CD8-positive, alpha-beta memory T cell (primary cell): Measurements from ENCODE around the gene PLXNB2. TPM values are rescaled to one million over a fixed set of nuclear protein-coding genes. Genes with fewer than 3 reads are reported as not detected.

ENCODE experiments used
- CTCF ChIA-PET: fragments of 350-600 bp; sonication (Branson Sonifier 250); formaldehyde crosslinking; loops from one replicate; lab custom pipeline; 2021; ENCODE audit warnings: antibody characterized with exemption; lab: Charles Lee
- POLR2A ChIA-PET: fragments of 350-600 bp; sonication (Branson Sonifier 250); formaldehyde crosslinking; loops from one replicate; lab custom pipeline; 2021; ENCODE audit warnings: antibody characterized with exemption; lab: Charles Lee
- DNase-seq, 5 donors: peaks; one replicate each; pipeline versions ENCODE4 v3.0.0 to v3.0.0-alpha.2; 2020 to 2022; ENCODE audit warnings: mixed read lengths in 1 of 5
- H3K27ac ChIP-seq: one replicate; pipeline ENCODE4 v1.7.0; 2013; ENCODE audit warnings: low read depth, mild to moderate bottlenecking, low read length, moderate library complexity
- H3K27me3 ChIP-seq: 2 replicates; pipeline ENCODE4 v1.7.0; 2013; ENCODE audit warnings: low read length, mild to moderate bottlenecking; ENCODE audit not compliant: insufficient read depth, poor library complexity, severe bottlenecking
- H3K36me3 ChIP-seq: 2 replicates; pipeline ENCODE4 v1.7.0; 2013; ENCODE audit warnings: mild to moderate bottlenecking, low read length, moderate library complexity; ENCODE audit not compliant: insufficient read depth
- H3K4me1 ChIP-seq: 2 replicates; pipeline ENCODE4 v1.7.0; 2013; ENCODE audit warnings: mild to moderate bottlenecking, low read length, moderate library complexity; ENCODE audit not compliant: insufficient read depth
- H3K4me3 ChIP-seq: 2 replicates; pipeline ENCODE4 v1.7.0; 2013; ENCODE audit warnings: mild to moderate bottlenecking, low read length
- H3K9me3 ChIP-seq: 2 replicates; pipeline ENCODE4 v1.7.0; 2013; ENCODE audit warnings: mild to moderate bottlenecking, low read length
- H3K27ac Mint-ChIP-seq, 8 donors: one replicate each; pipeline ENCODE4 v1.8.0; 2020 to 2021; ENCODE audit warnings: mixed read lengths in 8 of 8, mild to moderate bottlenecking in 6 of 8, inconsistent platforms in 3 of 8, moderate library complexity in 3 of 8
- H3K27me3 Mint-ChIP-seq, 2 donors: one replicate each; pipeline ENCODE4 v1.8.0; 2020 to 2021; ENCODE audit warnings: mixed read lengths in 2 of 2, mild to moderate bottlenecking in 1 of 2, moderate library complexity in 1 of 2
- H3K36me3 Mint-ChIP-seq, 3 donors: one replicate each; pipeline ENCODE4 v1.8.0; 2020 to 2021; ENCODE audit warnings: mixed read lengths in 3 of 3, inconsistent platforms in 1 of 3, mild to moderate bottlenecking in 1 of 3
- H3K4me1 Mint-ChIP-seq, 3 donors: one replicate each; pipeline ENCODE4 v1.8.0; 2020 to 2021; ENCODE audit warnings: mixed read lengths in 3 of 3, inconsistent platforms in 1 of 3, mild to moderate bottlenecking in 1 of 3
- H3K4me3 Mint-ChIP-seq, 7 donors: one replicate each; pipeline ENCODE4 v1.8.0; 2020 to 2021; ENCODE audit warnings: mixed read lengths in 7 of 7, mild to moderate bottlenecking in 6 of 7, moderate library complexity in 4 of 7, inconsistent platforms in 2 of 7
- H3K9me3 Mint-ChIP-seq, 5 donors: one replicate each; pipeline ENCODE4 v1.8.0; 2020 to 2022; ENCODE audit warnings: mixed read lengths in 5 of 5, mild to moderate bottlenecking in 3 of 5, moderate library complexity in 2 of 5, inconsistent platforms in 1 of 5
- polyA plus RNA-seq: library from polyadenylated mRNA; unstranded; fragments of 300-500 nt; fragmentation: Illumina TruSeq; gene quantifications from one replicate; pipeline ENCODE4 v1.2.3, GENCODE V29; 2021
- total RNA-seq, 2 experiments: library from RNA; stranded (reverse); gene quantifications; one replicate each; pipeline ENCODE4 v1.2.3, GENCODE V29; 2021

The PLXNB2 gene
- total and polyA plus RNA-seq, 3 experiments from 2014 or later: 0.17 to 14.4 (median 13.4) TPM

- peaks cover 3 to 13% of the 10 kb centered on the region in 2 donors for H3K27me3 Mint-ChIP-seq
- peaks cover 0 to 10% (median 2%) of the 10 kb centered on the region in 3 donors for H3K4me1 Mint-ChIP-seq
- no peaks in the 10 kb centered on the region for H3K9me3 Mint-ChIP-seq
- no peak overlapping the region for H3K27ac ChIP-seq
- no peaks in the 10 kb centered on the region for H3K36me3 ChIP-seq
- H3K9me3 ChIP-seq: no peaks in the 10 kb centered on the region
- ChIA-PET POLR2A (no interaction called here), CTCF (interaction anchor here (1.6 kb wide), 1 partner anchor 69 kb away, joined by 5 read pairs; no protein-coding TSS in a partner anchor)
- peaks cover under 1% of the 10 kb centered on the region for H3K27me3 ChIP-seq
- H3K27ac Mint-ChIP-seq: peak overlapping the region in 1 of 8 donors; percentile 42
- no peak overlapping the region for H3K4me3 Mint-ChIP-seq
- H3K4me3 ChIP-seq: no peak overlapping the region
- no peak for DNase-seq
- no peaks in the 10 kb centered on the region for H3K36me3 Mint-ChIP-seq
- H3K4me1 ChIP-seq: no peaks in the 10 kb centered on the region
Measured at GRCh38 chr22:50257041-50257440, 50.4 kb downstream of the PLXNB2 start.

- Mint-ChIP-seq H3K36me3 (no peaks in the 10 kb centered on the region), H3K27me3 (peaks cover 3 to 11% of the 10 kb centered on the region in 2 donors), H3K4me3 (no peak overlapping the region), H3K27ac (no peak overlapping the region), H3K9me3 (no peaks in the 10 kb centered on the region), H3K4me1 (peaks cover 0 to 14% (median 0%) of the 10 kb centered on the region in 3 donors)
- no peak overlapping the region for H3K27ac ChIP-seq
- ChIA-PET POLR2A (no interaction called here), CTCF (interaction anchor here (1.6 kb wide), 1 partner anchor 70 kb away, joined by 5 read pairs; no protein-coding TSS in a partner anchor)
- H3K27me3 ChIP-seq: no peaks in the 10 kb centered on the region
- no peaks in the 10 kb centered on the region for H3K36me3 ChIP-seq
- no peak overlapping the region for H3K4me3 ChIP-seq
- DNase-seq: no peak
- H3K9me3 ChIP-seq: no peaks in the 10 kb centered on the region
- no peaks in the 10 kb centered on the region for H3K4me1 ChIP-seq
Measured at GRCh38 chr22:50256258-50256862, 51.1 kb downstream of the PLXNB2 start.

GRCh38 chr22:50255607-50256006 lies 51.8 kb downstream of the PLXNB2 start:
- POLR2A ChIA-PET: no interaction called here
- DNase-seq: no peak
- peaks cover 0 to 15% (median 2%) of the 10 kb centered on the region in 3 donors for H3K4me1 Mint-ChIP-seq
- Histone ChIP-seq H3K27me3 (no peaks in the 10 kb centered on the region), H3K4me3 (no peak overlapping the region), H3K27ac (no peak overlapping the region), H3K36me3 (no peaks in the 10 kb centered on the region), H3K4me1 (no peaks in the 10 kb centered on the region), H3K9me3 (no peaks in the 10 kb centered on the region)
- no peaks in the 10 kb centered on the region for H3K9me3 Mint-ChIP-seq
- H3K4me3 Mint-ChIP-seq: no peak overlapping the region
- no peak overlapping the region for H3K27ac Mint-ChIP-seq
- peaks cover 0 to 2% (median 0%) of the 10 kb centered on the region in 3 donors for H3K36me3 Mint-ChIP-seq
- CTCF ChIA-PET: interaction anchor here (1.6 kb wide), 1 partner anchor 70 kb away, joined by 5 read pairs; no protein-coding TSS in a partner anchor
- peaks cover 3 to 11% of the 10 kb centered on the region in 2 donors for H3K27me3 Mint-ChIP-seq

- no peak for DNase-seq
- Histone ChIP-seq H3K4me3 (no peak overlapping the region), H3K27me3 (no peaks in the 10 kb centered on the region), H3K36me3 (no peaks in the 10 kb centered on the region), H3K9me3 (no peaks in the 10 kb centered on the region), H3K4me1 (peaks cover 4% of the 10 kb centered on the region), H3K27ac (no peak overlapping the region)
- ChIA-PET CTCF (interaction anchor here (1.6 kb wide), 1 partner anchor 71 kb away, joined by 5 read pairs; no protein-coding TSS in a partner anchor), POLR2A (no interaction called here)
- Mint-ChIP-seq H3K27ac (no peak overlapping the region), H3K27me3 (peaks cover 3 to 11% of the 10 kb centered on the region in 2 donors), H3K36me3 (peaks cover 0 to 2% (median 0%) of the 10 kb centered on the region in 3 donors), H3K4me3 (no peak overlapping the region), H3K9me3 (no peaks in the 10 kb centered on the region), H3K4me1 (peaks cover 4 to 17% (median 5%) of the 10 kb centered on the region in 3 donors)
Measured at GRCh38 chr22:50255099-50255498, 52.3 kb downstream of the PLXNB2 start.

GRCh38 chr22:50253941-50254340 lies 53.5 kb downstream of the PLXNB2 start:
- CTCF ChIA-PET: no interaction called here

GRCh38 chr22:50253046-50253915 lies 54.2 kb downstream of the PLXNB2 start:
- H3K4me1 ChIP-seq: peaks cover 14% of the 10 kb centered on the region
- H3K36me3 ChIP-seq: no peaks in the 10 kb centered on the region
- Mint-ChIP-seq H3K36me3 (peaks cover 0 to 2% (median 0%) of the 10 kb centered on the region in 3 donors), H3K4me1 (peaks cover 4 to 24% (median 6%) of the 10 kb centered on the region in 3 donors), H3K4me3 (peak overlapping the region in 1 of 7 donors; percentile 5), H3K27me3 (peaks cover 1 to 4% of the 10 kb centered on the region in 2 donors), H3K27ac (peak overlapping the region in 2 of 8 donors; percentile 23 to 81), H3K9me3 (no peaks in the 10 kb centered on the region)
- no peak overlapping the region for H3K27ac ChIP-seq
- ChIA-PET CTCF (interaction anchor here (0.6 to 3.9 kb wide), 9 partner anchors 11 to 368 kb away, joined by 3 to 33 read pairs (median 7); partner anchors contain the start of genes DENND6B and MAPK11), POLR2A (no interaction called here)
- H3K4me3 ChIP-seq: no peak overlapping the region
- no peak for DNase-seq
- H3K27me3 ChIP-seq: no peaks in the 10 kb centered on the region
- no peaks in the 10 kb centered on the region for H3K9me3 ChIP-seq

More at GRCh38 chr22:50253941-50254340, 53.5 kb downstream of the PLXNB2 start:
- Mint-ChIP-seq H3K9me3 (no peaks in the 10 kb centered on the region), H3K4me3 (no peak overlapping the region), H3K27me3 (peaks cover 1 to 7% of the 10 kb centered on the region in 2 donors), H3K27ac (no peak overlapping the region), H3K4me1 (peaks cover 4 to 23% (median 6%) of the 10 kb centered on the region in 3 donors), H3K36me3 (peaks cover 0 to 2% (median 0%) of the 10 kb centered on the region in 3 donors)
- H3K4me1 ChIP-seq: peaks cover 14% of the 10 kb centered on the region
- POLR2A ChIA-PET: no interaction called here
- H3K9me3 ChIP-seq: no peaks in the 10 kb centered on the region
- H3K27me3 ChIP-seq: no peaks in the 10 kb centered on the region
- H3K36me3 ChIP-seq: no peaks in the 10 kb centered on the region
- DNase-seq: no peak
- H3K27ac ChIP-seq: no peak overlapping the region
- no peak overlapping the region for H3K4me3 ChIP-seq

- Mint-ChIP-seq H3K9me3 (no peaks in the 10 kb centered on the region), H3K4me3 (peak overlapping the region in 6 of 7 donors; percentile 34 to 73 (median 60)), H3K4me1 (peaks cover 7 to 33% (median 8%) of the 10 kb centered on the region in 3 donors), H3K27me3 (peaks cover 1 to 2% of the 10 kb centered on the region in 2 donors), H3K27ac (peak overlapping the region in 7 of 8 donors; percentile 19 to 81 (median 52)), H3K36me3 (peaks cover 0 to 8% (median under 1%) of the 10 kb centered on the region in 3 donors)
- Histone ChIP-seq H3K27ac (no peak overlapping the region), H3K9me3 (no peaks in the 10 kb centered on the region), H3K4me1 (peaks cover 23% of the 10 kb centered on the region), H3K27me3 (no peaks in the 10 kb centered on the region), H3K4me3 (no peak overlapping the region), H3K36me3 (no peaks in the 10 kb centered on the region)
- DNase-seq: peak; percentile 54 to 83 (median 63)
- CTCF ChIA-PET: interaction anchor here (0.6 to 3.9 kb wide), 19 partner anchors 9 to 369 kb away, joined by 3 to 33 read pairs (median 5); partner anchors contain the start of genes DENND6B and MAPK11
- POLR2A ChIA-PET: interaction anchor here (2.2 kb wide), 1 partner anchor 75 kb away, joined by 7 read pairs; the partner anchor contains the start of gene DENND6B
Measured at GRCh38 chr22:50252082-50253045, 55.1 kb downstream of the PLXNB2 start.
